Suprapubic skin (tissue), 4 donors: Measurements from ENCODE around the gene TCHH.

Experiments used
- CTCF ChIP-seq, 2 donors: fragments of 200-600 bp in 1 of 2; fragments of 450-650 bp in 1 of 2; sonication (generic) in 1 of 2; IDR thresholded peaks; one replicate each; pipeline ENCODE4 v1.5.1; 2016 to 2019; ENCODE audit warnings: antibody characterized with exemption in 2 of 2, mild to moderate bottlenecking in 1 of 2, moderate library complexity in 1 of 2
- POLR2A ChIP-seq, 2 donors: fragments of 450-650 bp; IDR thresholded peaks; one replicate each; pipeline ENCODE4 v1.6.1; 2017; ENCODE audit warnings: antibody characterized with exemption in 2 of 2, mild to moderate bottlenecking in 2 of 2, moderate library complexity in 2 of 2
- POLR2AphosphoS5 ChIP-seq, 3 donors: sonication (generic); formaldehyde crosslinking; IDR thresholded peaks; one replicate each; pipeline ENCODE4 v1.6.1; 2017; ENCODE audit warnings: antibody characterized with exemption in 3 of 3

- no peak for TF ChIP-seq POLR2A (IDR thresholded peaks at IDR 0.05)
- TF ChIP-seq CTCF (IDR thresholded peaks at IDR 0.05): no peak
- TF ChIP-seq POLR2AphosphoS5 (IDR thresholded peaks at IDR 0.05): no peak
Observed at GRCh38 chr1:152159144-152159543, 43.9 kb upstream of the TCHH start, which contains the start of gene RPTN.
